Fibroblast of gingiva (primary cell): ENCODE data around the gene TAF1.
A peak's percentile ranks its signal among the peaks of the same experiment; 100 is the strongest.
"Not testable (repeated sequence)": the region's sequence is repeated elsewhere in the genome, so short reads cannot be mapped to it uniquely, and the experiment has no call there.

ENCODE experiments used
- DNase-seq: peaks from one replicate; pipeline ENCODE4 v3.0.0-alpha.2; 2011; ENCODE audit warnings: low read depth

Gene TAF1

GRCh38 chrX:71365875-71366673 is at the start of gene TAF1:
Gene TAF1 (plus strand): TSS chrX:71366357. CDS start chrX:71366375, 18 bp downstream.
- peak; percentile 97 for DNase-seq

GRCh38 chrX:71316959-71317358 is 49.2 kb upstream of the TAF1 start:
- not testable (repeated sequence) for DNase-seq

GRCh38 chrX:71320126-71320525 is 46.0 kb upstream of the TAF1 start:
- no peak for DNase-seq

GRCh38 chrX:71321731-71322130 is 44.4 kb upstream of the TAF1 start:
- no peak for DNase-seq

- DNase-seq, result not testable (repeated sequence)
Observed at GRCh38 chrX:71324452-71324851, 41.7 kb upstream of the TAF1 start.

- no peak for DNase-seq
Observed at GRCh38 chrX:71326394-71326793, 39.8 kb upstream of the TAF1 start.

GRCh38 chrX:71349151-71349665 is 16.9 kb upstream of the TAF1 start:
- not testable (repeated sequence) for DNase-seq

GRCh38 chrX:71349867-71350266 is 16.3 kb upstream of the TAF1 start:
- DNase-seq, result not testable (repeated sequence)

GRCh38 chrX:71352439-71352838 is 13.7 kb upstream of the TAF1 start:
- not testable (repeated sequence) for DNase-seq

- DNase-seq, result no peak
Observed at GRCh38 chrX:71364221-71364620, 1.9 kb upstream of the TAF1 start.

- no peak for DNase-seq
Observed at GRCh38 chrX:71365356-71365874, 742 bp upstream of the TAF1 start.

- peak; percentile 9 for DNase-seq
Observed at GRCh38 chrX:71366674-71367256, 608 bp downstream of the TAF1 start.

- no peak for DNase-seq
Observed at GRCh38 chrX:71367396-71367795, 1.2 kb downstream of the TAF1 start.

GRCh38 chrX:71372388-71372787 is 6.2 kb downstream of the TAF1 start:
- no peak for DNase-seq

GRCh38 chrX:71378732-71379131 is 12.6 kb downstream of the TAF1 start:
- no peak for DNase-seq

GRCh38 chrX:71391725-71392124 is 25.6 kb downstream of the TAF1 start:
- DNase-seq, result not testable (repeated sequence)

GRCh38 chrX:71393919-71394318 is 27.8 kb downstream of the TAF1 start:
- no peak for DNase-seq

GRCh38 chrX:71396576-71396975 is 30.4 kb downstream of the TAF1 start:
- DNase-seq, result no peak

GRCh38 chrX:71400710-71401109 is 34.6 kb downstream of the TAF1 start:
- no peak for DNase-seq

GRCh38 chrX:71416260-71416659 is 50.1 kb downstream of the TAF1 start:
- DNase-seq, result not testable (repeated sequence)

- DNase-seq, result no peak
Observed at GRCh38 chrX:71420686-71421085, 54.5 kb downstream of the TAF1 start.

GRCh38 chrX:71432733-71433132 is 66.6 kb downstream of the TAF1 start:
- DNase-seq, result no peak

- no peak for DNase-seq
Observed at GRCh38 chrX:71438750-71439149, 72.6 kb downstream of the TAF1 start.
